Panc1 (cell line): ENCODE results near the gene HCAR2.

Source experiments
- POLR2AphosphoS5 ChIP-seq: IDR thresholded peaks from 2 replicates; pipeline ENCODE4 v1.6.1; 2012; ENCODE audit warnings: mild to moderate bottlenecking, low read depth, low read length, moderate library complexity
- REST ChIP-seq, 2 experiments: IDR thresholded peaks; 2 replicates each; pipeline ENCODE4 v1.6.1; 2011 to 2012; ENCODE audit warnings: low read depth in 2 of 2, control low read depth in 1 of 2, low read length in 1 of 2, mild to moderate bottlenecking in 1 of 2, moderate library complexity in 1 of 2; ENCODE audit not compliant: insufficient read depth in 1 of 2
- SIN3A ChIP-seq: IDR thresholded peaks from 2 replicates; pipeline ENCODE4 v1.6.1; 2012; ENCODE audit warnings: low read depth, mild to moderate bottlenecking, low read length, moderate library complexity, borderline replicate concordance; ENCODE audit not compliant: insufficient read depth
- TCF7L2 ChIP-seq: IDR thresholded peaks from 2 replicates; pipeline ENCODE4 v1.6.1; 2011; ENCODE audit warnings: mild to moderate bottlenecking, low read depth, low read length, inconsistent platforms
- TF ChIP-seq, protein P1 (sequence below): fragments of 450-650 bp; IDR thresholded peaks from 2 replicates; pipeline ENCODE4 v1.5.1; 2017; ENCODE audit warnings: mild to moderate bottlenecking

- TF ChIP-seq, protein P1, sequence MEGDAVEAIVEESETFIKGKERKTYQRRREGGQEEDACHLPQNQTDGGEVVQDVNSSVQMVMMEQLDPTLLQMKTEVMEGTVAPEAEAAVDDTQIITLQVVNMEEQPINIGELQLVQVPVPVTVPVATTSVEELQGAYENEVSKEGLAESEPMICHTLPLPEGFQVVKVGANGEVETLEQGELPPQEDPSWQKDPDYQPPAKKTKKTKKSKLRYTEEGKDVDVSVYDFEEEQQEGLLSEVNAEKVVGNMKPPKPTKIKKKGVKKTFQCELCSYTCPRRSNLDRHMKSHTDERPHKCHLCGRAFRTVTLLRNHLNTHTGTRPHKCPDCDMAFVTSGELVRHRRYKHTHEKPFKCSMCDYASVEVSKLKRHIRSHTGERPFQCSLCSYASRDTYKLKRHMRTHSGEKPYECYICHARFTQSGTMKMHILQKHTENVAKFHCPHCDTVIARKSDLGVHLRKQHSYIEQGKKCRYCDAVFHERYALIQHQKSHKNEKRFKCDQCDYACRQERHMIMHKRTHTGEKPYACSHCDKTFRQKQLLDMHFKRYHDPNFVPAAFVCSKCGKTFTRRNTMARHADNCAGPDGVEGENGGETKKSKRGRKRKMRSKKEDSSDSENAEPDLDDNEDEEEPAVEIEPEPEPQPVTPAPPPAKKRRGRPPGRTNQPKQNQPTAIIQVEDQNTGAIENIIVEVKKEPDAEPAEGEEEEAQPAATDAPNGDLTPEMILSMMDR = no peak
- no peak for TF ChIP-seq REST (IDR thresholded peaks at IDR 0.05; ENCODE audit: insufficient read depth in 1 of 2, low read depth in 2 of 2, low read length in 1 of 2)
- no peak for TF ChIP-seq POLR2AphosphoS5
- TF ChIP-seq SIN3A = no peak
- TF ChIP-seq TCF7L2 = no peak
Measured at GRCh38 chr12:122725452-122726079, 22.4 kb upstream of the HCAR2 start.
